ENCODE results near the gene CYB561.
A peak's percentile ranks its signal among the peaks of the same experiment; 100 is the strongest.

CYB561 gene

DNA sequence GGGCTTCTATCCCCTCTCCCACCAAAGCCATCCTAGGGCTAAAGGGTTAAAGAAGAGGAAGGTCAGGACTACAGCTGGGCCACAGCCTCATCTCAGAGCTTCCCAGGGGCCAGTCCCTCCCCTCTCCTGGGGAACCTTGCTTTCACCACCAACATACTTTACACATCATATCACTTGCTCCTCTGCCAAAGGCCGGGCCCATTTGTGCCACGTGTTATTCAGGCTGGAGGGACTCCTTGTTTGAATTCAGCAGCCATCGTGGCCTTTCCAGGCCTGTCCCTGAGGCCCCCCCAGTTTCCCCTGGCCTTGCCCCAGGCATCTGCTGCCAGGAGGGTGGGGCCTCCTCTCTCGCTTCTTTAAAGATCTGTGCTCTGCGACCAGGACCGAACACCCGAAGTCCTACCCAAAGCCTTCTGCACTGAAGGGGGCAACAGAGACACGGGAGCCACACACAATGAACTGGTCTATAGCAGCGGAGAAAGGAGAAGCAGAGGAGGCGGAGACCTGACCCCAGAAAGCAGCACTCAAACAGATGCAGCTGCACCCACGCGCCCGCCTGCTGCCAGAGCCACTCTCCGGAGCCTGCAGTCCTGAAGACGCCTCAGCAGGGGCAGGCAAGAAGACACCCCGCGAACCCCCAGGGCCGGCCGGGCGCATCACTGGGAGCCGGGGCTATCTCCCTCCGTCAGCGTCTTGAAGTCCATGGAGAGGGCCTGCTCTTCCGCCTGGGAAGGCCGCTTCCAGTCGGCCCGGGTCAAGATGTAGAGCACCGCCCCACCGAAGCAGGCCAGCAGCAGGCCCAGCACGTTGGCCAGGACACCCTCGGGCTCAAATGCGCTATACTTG lies 12.1 kb downstream of the CYB561 start:
- DNase-seq (ENCODE audit: low read depth) = peak; percentile 93

- DNase-seq (ENCODE audit: low read depth) = no peak
Measured at GRCh38 chr17:63431939-63432804, 13.9 kb downstream of the CYB561 start.

DNA sequence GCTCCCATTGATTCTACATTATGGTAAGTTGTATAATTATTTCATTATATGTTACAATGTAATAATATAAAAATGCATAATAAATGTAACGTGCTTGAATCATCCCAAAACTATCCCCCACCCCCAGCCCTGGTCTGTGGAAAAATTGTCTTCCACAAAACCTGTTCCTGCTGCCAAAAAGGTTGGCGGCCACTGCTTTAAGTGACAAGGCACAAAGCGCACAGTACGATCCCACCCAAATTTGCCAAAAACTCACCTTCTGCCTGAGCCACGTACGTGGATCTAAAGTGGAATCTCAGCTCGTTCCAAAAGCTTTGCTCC lies 14.5 kb downstream of the CYB561 start:
- no peak for DNase-seq (ENCODE audit: low read depth)

GRCh38 chr17:63430223-63430622 lies 15.9 kb downstream of the CYB561 start:
- no peak for DNase-seq (ENCODE audit: low read depth)

- no peak for DNase-seq (ENCODE audit: low read depth)
Measured at GRCh38 chr17:63429766-63430165, 16.3 kb downstream of the CYB561 start.

- no peak for DNase-seq (ENCODE audit: low read depth)
Measured at GRCh38 chr17:63426917-63427308, 19.2 kb downstream of the CYB561 start.

GRCh38 chr17:63426041-63426916 lies 19.8 kb downstream of the CYB561 start:
- DNase-seq (ENCODE audit: low read depth) = no peak

GRCh38 chr17:63425483-63425882 lies 20.6 kb downstream of the CYB561 start:
- DNase-seq (ENCODE audit: low read depth) = peak; percentile 70

DNA sequence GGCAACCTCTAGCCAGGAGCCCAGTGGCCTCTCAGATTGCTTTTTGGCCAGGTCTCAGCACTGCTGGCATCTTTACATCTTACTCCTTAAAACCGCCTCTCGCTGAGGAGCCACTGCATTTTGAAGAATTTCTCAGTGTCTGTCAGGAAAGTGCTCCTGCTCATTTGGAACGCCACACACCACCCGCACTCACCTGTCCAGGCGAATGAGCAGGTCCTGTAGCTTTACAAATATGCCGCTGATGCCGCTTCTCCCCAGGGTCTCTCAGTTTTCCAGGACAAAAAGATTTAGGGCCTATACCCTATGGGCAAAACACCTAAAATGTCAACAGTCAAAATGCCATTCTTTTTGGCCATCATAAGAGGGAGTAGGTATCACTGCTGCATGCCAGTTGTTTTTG lies 22.1 kb downstream of the CYB561 start:
- no peak for DNase-seq (ENCODE audit: low read depth)

GRCh38 chr17:63423251-63423950 lies 22.7 kb downstream of the CYB561 start:
- no peak for DNase-seq (ENCODE audit: low read depth)

DNA sequence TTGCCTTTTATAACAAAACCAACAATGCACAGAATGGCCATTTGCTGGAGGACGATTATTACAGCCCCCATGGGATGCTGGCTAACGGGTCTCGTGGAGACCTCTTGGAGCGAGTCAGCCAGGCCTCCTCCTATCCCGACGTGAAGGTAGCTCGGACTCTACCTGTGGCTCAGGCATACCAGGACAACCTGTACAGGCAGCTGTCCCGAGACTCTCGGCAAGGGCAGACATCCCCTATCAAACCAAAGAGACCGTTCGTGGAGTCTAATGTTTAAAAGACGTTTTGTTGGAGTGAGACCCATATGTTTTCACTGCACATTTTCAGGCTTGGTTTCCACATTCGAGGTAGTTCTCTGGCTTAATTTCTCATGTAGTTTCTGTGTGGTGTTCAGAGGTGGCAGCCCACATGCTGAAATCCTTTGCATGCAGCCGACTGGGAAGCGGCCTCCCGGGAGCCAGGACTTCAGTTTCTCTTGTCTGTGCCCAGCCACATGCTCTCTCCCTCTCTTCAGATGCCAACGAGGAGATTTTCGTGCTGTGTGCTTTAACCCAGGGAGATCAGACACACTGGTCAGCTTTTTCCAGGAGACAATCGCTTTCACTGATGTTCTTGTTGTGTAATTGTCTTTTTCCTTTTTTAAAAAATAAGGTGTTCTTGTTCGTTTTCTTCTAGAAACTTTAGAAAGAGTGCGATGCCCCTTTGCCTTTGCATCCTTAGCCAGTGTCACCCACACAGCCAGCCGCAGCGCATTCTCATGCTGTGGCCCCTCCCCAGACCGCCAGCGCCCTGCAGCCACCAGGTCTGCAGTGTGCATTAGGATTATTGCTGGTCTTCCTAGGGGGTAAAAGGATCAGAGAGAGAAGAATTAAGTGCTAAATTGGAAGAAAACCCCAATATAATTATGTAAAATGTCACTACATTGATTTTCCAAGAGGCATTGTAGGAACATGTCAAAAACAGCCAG lies 24.1 kb downstream of the CYB561 start:
- DNase-seq (ENCODE audit: low read depth) = no peak

- no peak for DNase-seq (ENCODE audit: low read depth)
Measured at GRCh38 chr17:63420868-63421680, 25.0 kb downstream of the CYB561 start.

GRCh38 chr17:63419949-63420867 lies 25.9 kb downstream of the CYB561 start:
- no peak for DNase-seq (ENCODE audit: low read depth)

- DNase-seq (ENCODE audit: low read depth) = no peak
Measured at GRCh38 chr17:63419398-63419797, 26.7 kb downstream of the CYB561 start.

- no peak for DNase-seq (ENCODE audit: low read depth)
Measured at GRCh38 chr17:63418540-63418939, 27.6 kb downstream of the CYB561 start.

GRCh38 chr17:63414222-63414621 lies 31.9 kb downstream of the CYB561 start:
- no peak for DNase-seq (ENCODE audit: low read depth)

DNA sequence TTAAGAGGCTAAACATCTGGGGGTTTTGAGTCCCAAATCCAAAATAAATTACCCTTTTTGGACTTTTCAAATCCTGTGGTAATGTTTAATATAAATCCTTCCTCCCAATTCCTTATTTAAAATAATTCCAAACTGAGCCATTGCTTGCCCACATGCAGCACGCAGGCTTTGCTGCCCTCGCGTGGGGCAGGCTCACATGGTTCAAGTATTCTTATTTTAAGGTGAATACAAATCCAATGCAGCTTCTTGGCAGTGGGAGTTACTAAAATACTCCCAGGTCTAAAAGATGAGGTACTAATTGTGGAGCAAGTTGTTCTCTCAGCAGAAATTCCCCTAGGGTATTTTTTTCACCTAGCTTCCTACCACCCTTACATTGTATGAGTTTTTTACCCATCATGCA lies 33.0 kb downstream of the CYB561 start:
- no peak for DNase-seq (ENCODE audit: low read depth)

DNA sequence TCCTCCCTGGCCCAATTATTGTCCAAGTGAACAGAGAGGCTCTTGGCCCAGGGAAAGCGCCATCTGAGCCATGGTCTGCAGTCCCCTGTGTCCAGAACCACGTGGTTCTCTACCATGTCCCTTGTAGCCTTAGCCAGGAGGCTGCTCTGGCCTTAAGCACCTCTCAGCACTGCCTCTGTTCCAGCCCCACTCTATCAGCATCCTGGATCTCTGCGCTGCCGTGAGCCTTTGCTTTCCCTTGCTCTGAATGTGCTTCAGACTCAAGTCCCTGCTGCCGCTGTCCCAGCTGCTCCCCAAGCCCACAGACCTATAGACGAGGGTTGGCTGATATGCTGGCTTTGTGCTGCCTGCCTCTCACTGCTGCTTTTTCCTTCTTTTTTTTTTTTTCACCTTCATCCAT lies 33.9 kb downstream of the CYB561 start:
- no peak for DNase-seq (ENCODE audit: low read depth)

Data from stromal cell of bone marrow (primary cell).